AG09319 (cell line): ENCODE measurements around the gene FGF5.

Source experiments
- DNase-seq: peaks from one replicate; pipeline ENCODE4 v3.0.0-alpha.2; 2010; ENCODE audit warnings: low read depth; ENCODE audit errors: extremely low read depth
- CTCF ChIP-seq: IDR thresholded peaks from 2 replicates; pipeline ENCODE4 v1.5.1; 2011; ENCODE audit warnings: low read depth, mild to moderate bottlenecking, inconsistent platforms, low read length, moderate library complexity

The FGF5 gene

GRCh38 chr4:80266253-80266901 lies at the start of gene FGF5:
Gene FGF5, plus strand, starts transcription at chr4:80266664. Its CDS starts 161 bp downstream, at chr4:80266825.
- DNase-seq, result peak; percentile 90

GRCh38 chr4:80219301-80220025 lies 47.0 kb upstream of the FGF5 start:
- TF ChIP-seq CTCF, result no peak
- no peak for DNase-seq

More at GRCh38 chr4:80266253-80266901, at the start of gene FGF5:
- TF ChIP-seq CTCF, result no peak; the same call in 1 of the 2 replicates

GRCh38 chr4:80220711-80221110 lies 45.8 kb upstream of the FGF5 start:
- no peak for DNase-seq
- no peak for TF ChIP-seq CTCF

- DNase-seq, result no peak
- TF ChIP-seq CTCF, result peak; percentile 54
Observed at GRCh38 chr4:80221161-80221560, 45.3 kb upstream of the FGF5 start.

- no peak for DNase-seq
- no peak for TF ChIP-seq CTCF
Observed at GRCh38 chr4:80225595-80225994, 40.9 kb upstream of the FGF5 start.

GRCh38 chr4:80226094-80226493 lies 40.4 kb upstream of the FGF5 start:
- no peak for TF ChIP-seq CTCF
- DNase-seq, result no peak

GRCh38 chr4:80228460-80228859 lies 38.0 kb upstream of the FGF5 start:
- DNase-seq, result no peak
- TF ChIP-seq CTCF, result no peak
